ENCODE results near the gene ARMC7.

GRCh38 chr17:75109407-75110233 lies at the start of gene ARMC7:
- peak; percentile 92 for TF ChIP-seq POLR2AphosphoS5 (IDR thresholded peaks at IDR 0.05; ENCODE audit: borderline replicate concordance, low read depth, low read length)
- TF ChIP-seq EZH2 (IDR thresholded peaks at IDR 0.05) = no peak
- no peak for TF ChIP-seq FOXP2 (optimal IDR thresholded peaks at IDR 0.05; ENCODE audit: control extremely low read depth, extremely low read length, insufficient read depth)

All from SK-N-MC (cell line).